IMR-90 (cell line): ENCODE results near the gene AGR3. TPM values are rescaled to one million over a fixed set of nuclear protein-coding genes. Genes with fewer than 3 reads are reported as not detected.

Source experiments
- microRNA-seq, 2 experiments: library from miRNA; stranded (forward) in 1 of 2; unstranded in 1 of 2; fragments of 10-50 nt in 1 of 2; fragments of <30 nt in 1 of 2; gene quantifications in 1 of 2; microRNA quantifications in 1 of 2; one replicate each; pipeline versions ENCODE3 to v1.1.0; 2013 to 2020; ENCODE audit not compliant: insufficient read depth in 1 of 2, insufficient read length in 1 of 2, unreplicated experiment in 1 of 2
- polyA plus RNA-seq, 3 experiments: library from polyadenylated mRNA; depleted of rRNA; stranded (reverse); fragments of >200 nt; gene quantifications; 2 replicates each; pipeline ENCODE4 v1.2.3, GENCODE V29; 2012; ENCODE audit warnings: low replicate concordance in 1 of 3
- small RNA-seq, 5 experiments: library from RNA; depleted of rRNA; stranded (forward); fragments of <200 nt; gene quantifications; one replicate each; pipeline ENCODE3, GENCODE V24; 2012
- total RNA-seq: library from RNA; depleted of rRNA; stranded (reverse); fragments of >200 nt; gene quantifications from 2 replicates; pipeline ENCODE4 v1.2.3, GENCODE V29; 2012; rRNA removed

AGR3 gene
- total and polyA plus RNA-seq, 2 of the 4 experiments (the other 2 are of a cell fraction), result not detected

Small RNA genes within 50 kb of the gene (microRNA-seq; reads per million reads assigned to microRNA genes)
- not detected for gene AC098592.2 (ENCODE audit: insufficient read depth, insufficient read length)

Small RNA genes within 50 kb of the gene (small RNA-seq; reads per million reads assigned to genes)
- gene AC098592.2, result 0 reads per million in 5 experiments

Other genes with a start within 250 kb of the AGR3 start
- 41.9 and 43.6 TPM in 2 replicates for gene ANKMY2, start 236.2 kb downstream of the AGR3 start, total RNA-seq
- 15.8 and 19.5 TPM in 2 replicates for gene ANKMY2, start 236.2 kb downstream of the AGR3 start, polyA plus RNA-seq (2012; rRNA removed)
- gene BZW2, start 235.8 kb downstream of the AGR3 start, total RNA-seq, result 58.1 and 65.0 TPM in 2 replicates
- 86.1 and 92.9 TPM in 2 replicates for gene BZW2, start 235.8 kb downstream of the AGR3 start, polyA plus RNA-seq (2012; rRNA removed)
- gene TSPAN13, start 128.2 kb downstream of the AGR3 start, total RNA-seq, result 3.0 and 6.1 TPM in 2 replicates
- gene TSPAN13, start 128.2 kb downstream of the AGR3 start, polyA plus RNA-seq (2012; rRNA removed), result 3.6 and 5.0 TPM in 2 replicates
- not detected in 2 replicates for gene AGR2, start 77.0 kb downstream of the AGR3 start, total RNA-seq
- not detected in 2 replicates for gene AGR2, start 77.0 kb downstream of the AGR3 start, polyA plus RNA-seq (2012; rRNA removed)